Measurements from ENCODE around the gene STON2.

STON2 gene

GRCh38 chr14:81261176-81261575 is 138.9 kb downstream of the STON2 start:
- H3K4ac ChIP-seq (ENCODE audit: low read length): no peak overlapping the region
- H3K4me1 ChIP-seq (ENCODE audit: control insufficient read depth in 2 of 2, insufficient read depth in 1 of 2, low read depth in 1 of 2, low read length in 2 of 2): peaks cover 2 to 9% of the 10 kb centered on the region in 2 donors
- no peak overlapping the region for H2BK12ac ChIP-seq (ENCODE audit: low read length)
- H3K36me3 ChIP-seq (replicated peaks in 1 of 2; ENCODE audit: control insufficient read depth in 2 of 2, insufficient read depth in 2 of 2, low read length in 2 of 2): peaks cover 0 to 36% of the 10 kb centered on the region in 2 donors
- no peak overlapping the region for H2AK5ac ChIP-seq (ENCODE audit: low read depth, low read length)
- H3K4me3 ChIP-seq (ENCODE audit: low read length in 2 of 2): no peak overlapping the region
- no peak overlapping the region for H3K14ac ChIP-seq (ENCODE audit: low read length)
- H3K18ac ChIP-seq (ENCODE audit: low read length): no peak overlapping the region
- H3K79me1 ChIP-seq (ENCODE audit: low read depth, low read length): no peaks in the 10 kb centered on the region
- H2AFZ ChIP-seq (ENCODE audit: low read length): no peak overlapping the region
- no peak overlapping the region for H3K27ac ChIP-seq (replicated peaks; ENCODE audit: low read length)
- H2BK15ac ChIP-seq (ENCODE audit: low read length): no peak overlapping the region
- H3K9ac ChIP-seq (ENCODE audit: low read depth, low read length, poor library complexity): no peak overlapping the region
- no CpG with 5 or more reads among the region's 3 CpGs for WGBS, 2 donors (ENCODE audit: extremely low coverage in 2 of 2, insufficient read length in 2 of 2, insufficient replicate concordance in 1 of 2)
- no peak overlapping the region for H3K4me2 ChIP-seq (ENCODE audit: insufficient read depth, low read length, poor library complexity, severe bottlenecking)
- no peaks in the 10 kb centered on the region for H3K27me3 ChIP-seq (ENCODE audit: control insufficient read depth in 3 of 3, insufficient read depth in 3 of 3, low read depth in 1 of 3, low read length in 3 of 3)
- no peak overlapping the region for H4K8ac ChIP-seq (ENCODE audit: low read depth, low read length)
- H3K9me3 ChIP-seq (replicated peaks in 1 of 2; ENCODE audit: control insufficient read depth in 2 of 2, insufficient read depth in 1 of 2, low read depth in 1 of 2, low read length in 2 of 2): peaks cover 2 to 5% of the 10 kb centered on the region in 2 donors
- no peak overlapping the region for H2BK5ac ChIP-seq (ENCODE audit: low read length)
- H4K91ac ChIP-seq (ENCODE audit: low read depth, low read length, poor library complexity): no peak overlapping the region
- no peak for DNase-seq (ENCODE audit: low spot score)
- no peak overlapping the region for H2BK120ac ChIP-seq (ENCODE audit: low read depth, low read length)
- H3K23ac ChIP-seq (ENCODE audit: low read depth, low read length, poor library complexity): no peak overlapping the region

GRCh38 chr14:81260732-81261131 is 139.4 kb downstream of the STON2 start:
- Histone ChIP-seq H3K14ac (ENCODE audit: low read length) (no peak overlapping the region), H3K4me3 (ENCODE audit: low read length in 2 of 2) (no peak overlapping the region), H3K18ac (ENCODE audit: low read length) (no peak overlapping the region), H3K4me2 (ENCODE audit: insufficient read depth, low read length, poor library complexity, severe bottlenecking) (no peak overlapping the region), H3K79me1 (ENCODE audit: low read depth, low read length) (no peaks in the 10 kb centered on the region), H3K4ac (ENCODE audit: low read length) (no peak overlapping the region), H2BK5ac (ENCODE audit: low read length) (no peak overlapping the region), H3K23ac (ENCODE audit: low read depth, low read length, poor library complexity) (no peak overlapping the region), H2BK12ac (ENCODE audit: low read length) (no peak overlapping the region), H3K27ac (replicated peaks; ENCODE audit: low read length) (no peak overlapping the region), H3K27me3 (ENCODE audit: control insufficient read depth in 3 of 3, insufficient read depth in 3 of 3, low read depth in 1 of 3, low read length in 3 of 3) (no peaks in the 10 kb centered on the region), H3K36me3 (replicated peaks in 1 of 2; ENCODE audit: control insufficient read depth in 2 of 2, insufficient read depth in 2 of 2, low read length in 2 of 2) (peaks cover 0 to 31% of the 10 kb centered on the region in 2 donors), H3K4me1 (ENCODE audit: control insufficient read depth in 2 of 2, insufficient read depth in 1 of 2, low read depth in 1 of 2, low read length in 2 of 2) (peaks cover 2 to 9% of the 10 kb centered on the region in 2 donors), H4K91ac (ENCODE audit: low read depth, low read length, poor library complexity) (no peak overlapping the region), H2BK15ac (ENCODE audit: low read length) (no peak overlapping the region), H2BK120ac (ENCODE audit: low read depth, low read length) (no peak overlapping the region), H2AFZ (ENCODE audit: low read length) (no peak overlapping the region), H3K9me3 (replicated peaks in 1 of 2; ENCODE audit: control insufficient read depth in 2 of 2, insufficient read depth in 1 of 2, low read depth in 1 of 2, low read length in 2 of 2) (peaks cover 2 to 5% of the 10 kb centered on the region in 2 donors), H4K8ac (ENCODE audit: low read depth, low read length) (no peak overlapping the region), H3K9ac (ENCODE audit: low read depth, low read length, poor library complexity) (no peak overlapping the region), H2AK5ac (ENCODE audit: low read depth, low read length) (no peak overlapping the region)
- no CpG with 5 or more reads among the region's 3 CpGs for WGBS, 2 donors (ENCODE audit: extremely low coverage in 2 of 2, insufficient read length in 2 of 2, insufficient replicate concordance in 1 of 2)
- DNase-seq (ENCODE audit: low spot score): no peak

GRCh38 chr14:81256289-81256960 is 143.7 kb downstream of the STON2 start:
- Histone ChIP-seq H3K4me3 (ENCODE audit: low read length in 2 of 2) (no peak overlapping the region), H3K18ac (ENCODE audit: low read length) (no peak overlapping the region), H2BK5ac (ENCODE audit: low read length) (no peak overlapping the region), H4K91ac (ENCODE audit: low read depth, low read length, poor library complexity) (no peak overlapping the region), H3K36me3 (replicated peaks in 1 of 2; ENCODE audit: control insufficient read depth in 2 of 2, insufficient read depth in 2 of 2, low read length in 2 of 2) (peaks cover 0 to 20% of the 10 kb centered on the region in 2 donors), H2AK5ac (ENCODE audit: low read depth, low read length) (no peak overlapping the region), H4K8ac (ENCODE audit: low read depth, low read length) (no peak overlapping the region), H3K4me1 (ENCODE audit: control insufficient read depth in 2 of 2, insufficient read depth in 1 of 2, low read depth in 1 of 2, low read length in 2 of 2) (peaks cover 0 to 2% of the 10 kb centered on the region in 2 donors), H3K79me1 (ENCODE audit: low read depth, low read length) (no peaks in the 10 kb centered on the region), H3K27me3 (ENCODE audit: control insufficient read depth in 3 of 3, insufficient read depth in 3 of 3, low read depth in 1 of 3, low read length in 3 of 3) (no peaks in the 10 kb centered on the region), H3K4ac (ENCODE audit: low read length) (no peak overlapping the region), H3K9ac (ENCODE audit: low read depth, low read length, poor library complexity) (no peak overlapping the region), H3K4me2 (ENCODE audit: insufficient read depth, low read length, poor library complexity, severe bottlenecking) (no peak overlapping the region), H3K14ac (ENCODE audit: low read length) (no peak overlapping the region), H2BK12ac (ENCODE audit: low read length) (no peak overlapping the region), H2BK120ac (ENCODE audit: low read depth, low read length) (no peak overlapping the region), H2AFZ (ENCODE audit: low read length) (no peak overlapping the region), H3K23ac (ENCODE audit: low read depth, low read length, poor library complexity) (no peak overlapping the region), H3K27ac (replicated peaks; ENCODE audit: low read length) (no peak overlapping the region), H3K9me3 (replicated peaks in 1 of 2; ENCODE audit: control insufficient read depth in 2 of 2, insufficient read depth in 1 of 2, low read depth in 1 of 2, low read length in 2 of 2) (peaks cover 2 to 5% of the 10 kb centered on the region in 2 donors), H2BK15ac (ENCODE audit: low read length) (no peak overlapping the region)
- DNase-seq (ENCODE audit: low spot score): no peak
- WGBS, 2 donors (ENCODE audit: extremely low coverage in 2 of 2, insufficient read length in 2 of 2, insufficient replicate concordance in 1 of 2): no CpG with 5 or more reads among the region's 2 CpGs

GRCh38 chr14:81252278-81252677 is 147.8 kb downstream of the STON2 start:
- H3K9me3 ChIP-seq (replicated peaks in 1 of 2; ENCODE audit: control insufficient read depth in 2 of 2, insufficient read depth in 1 of 2, low read depth in 1 of 2, low read length in 2 of 2): no peaks in the 10 kb centered on the region
- peaks cover 0 to 2% of the 10 kb centered on the region in 2 donors for H3K4me1 ChIP-seq (ENCODE audit: control insufficient read depth in 2 of 2, insufficient read depth in 1 of 2, low read depth in 1 of 2, low read length in 2 of 2)
- H3K36me3 ChIP-seq (replicated peaks in 1 of 2; ENCODE audit: control insufficient read depth in 2 of 2, insufficient read depth in 2 of 2, low read length in 2 of 2): no peaks in the 10 kb centered on the region
- no peak overlapping the region for H2BK120ac ChIP-seq (ENCODE audit: low read depth, low read length)
- H3K4me3 ChIP-seq (ENCODE audit: low read length in 2 of 2): no peak overlapping the region
- no peak overlapping the region for H2BK15ac ChIP-seq (ENCODE audit: low read length)
- no peak for DNase-seq (ENCODE audit: low spot score)
- H3K4ac ChIP-seq (ENCODE audit: low read length): no peak overlapping the region
- H2BK12ac ChIP-seq (ENCODE audit: low read length): no peak overlapping the region
- H3K18ac ChIP-seq (ENCODE audit: low read length): no peak overlapping the region
- no CpG with 5 or more reads among the region's 1 CpG for WGBS, 2 donors (ENCODE audit: extremely low coverage in 2 of 2, insufficient read length in 2 of 2, insufficient replicate concordance in 1 of 2)
- H3K14ac ChIP-seq (ENCODE audit: low read length): no peak overlapping the region
- peaks cover 3% of the 10 kb centered on the region for H3K79me1 ChIP-seq (ENCODE audit: low read depth, low read length)
- H3K27ac ChIP-seq (replicated peaks; ENCODE audit: low read length): no peak overlapping the region
- H3K27me3 ChIP-seq (ENCODE audit: control insufficient read depth in 3 of 3, insufficient read depth in 3 of 3, low read depth in 1 of 3, low read length in 3 of 3): no peaks in the 10 kb centered on the region
- H2AFZ ChIP-seq (ENCODE audit: low read length): no peak overlapping the region
- H2AK5ac ChIP-seq (ENCODE audit: low read depth, low read length): no peak overlapping the region
- H3K23ac ChIP-seq (ENCODE audit: low read depth, low read length, poor library complexity): no peak overlapping the region
- no peak overlapping the region for H4K91ac ChIP-seq (ENCODE audit: low read depth, low read length, poor library complexity)
- H3K4me2 ChIP-seq (ENCODE audit: insufficient read depth, low read length, poor library complexity, severe bottlenecking): no peak overlapping the region
- H3K9ac ChIP-seq (ENCODE audit: low read depth, low read length, poor library complexity): no peak overlapping the region
- no peak overlapping the region for H4K8ac ChIP-seq (ENCODE audit: low read depth, low read length)
- no peak overlapping the region for H2BK5ac ChIP-seq (ENCODE audit: low read length)
